GM23338 (cell line): Measurements from ENCODE around the gene NPTXR.

Experiments used
- CREB1 ChIP-seq: fragments of 250-450 bp; sonication (Bioruptor Pico); IDR thresholded peaks from 2 replicates; pipeline ENCODE4 v1.5.0; 2020; ENCODE audit warnings: low read depth, mild to moderate bottlenecking, moderate library complexity
- EZH2 ChIP-seq: fragments of 200-600 bp; sonication (generic); IDR thresholded peaks from one replicate; pipeline ENCODE4 v1.8.0; 2017; ENCODE audit warnings: antibody characterized with exemption, mild to moderate bottlenecking, low read depth; ENCODE audit not compliant: unreplicated experiment
- EZH2phosphoT487 ChIP-seq: fragments of 200-600 bp; sonication (generic); IDR thresholded peaks from one replicate; pipeline ENCODE4 v1.8.1; 2018; ENCODE audit warnings: antibody characterized with exemption; ENCODE audit not compliant: unreplicated experiment
- JUNB ChIP-seq: IDR thresholded peaks from one replicate; pipeline ENCODE4 v1.6.1; 2016; ENCODE audit warnings: antibody characterized with exemption; ENCODE audit not compliant: unreplicated experiment
- NANOG ChIP-seq: IDR thresholded peaks from 2 replicates; pipeline ENCODE4 v1.6.1; 2016; ENCODE audit warnings: antibody characterized with exemption, borderline replicate concordance
- POLR2AphosphoS5 ChIP-seq: IDR thresholded peaks from 2 replicates; pipeline ENCODE4 v1.6.1; 2016; ENCODE audit warnings: antibody characterized with exemption, low read depth
- REST ChIP-seq: IDR thresholded peaks from one replicate; pipeline ENCODE4 v1.6.1; 2018; ENCODE audit warnings: antibody characterized with exemption; ENCODE audit not compliant: unreplicated experiment
- ZNF114 ChIP-seq: fragments of 250-450 bp; sonication (Bioruptor Pico); IDR thresholded peaks from 2 replicates; pipeline ENCODE4 v1.5.0; 2020; ENCODE audit warnings: mild to moderate bottlenecking, moderate library complexity
- ZNF331 ChIP-seq: fragments of 250-450 bp; sonication (Bioruptor Pico); IDR thresholded peaks from 2 replicates; pipeline ENCODE4 v1.5.0; 2020; ENCODE audit warnings: low read depth, mild to moderate bottlenecking, moderate library complexity
- ZNF462 ChIP-seq: fragments of 250-450 bp; sonication (Bioruptor Pico); IDR thresholded peaks from 2 replicates; pipeline ENCODE4 v1.5.0; 2020; ENCODE audit warnings: mild to moderate bottlenecking, moderate library complexity
- TF ChIP-seq, protein P1 (sequence below), 2 experiments: fragments of 200-600 bp in 1 of 2; sonication (generic) in 1 of 2; conservative IDR thresholded peaks; 2 replicates each; pipeline versions ENCODE4 v1.5.1 to v1.6.1; 2016 to 2017; ENCODE audit warnings: antibody characterized with exemption in 2 of 2, low read depth in 2 of 2, mild to moderate bottlenecking in 2 of 2, moderate library complexity in 1 of 2

GRCh38 chr22:38861170-38861876 lies 17.5 kb upstream of the NPTXR start:
- TF ChIP-seq REST (no peak), JUNB (no peak), EZH2 (no peak), POLR2AphosphoS5 (no peak), ZNF331 (CRISPR knock-in tag) (no peak), CREB1 (CRISPR knock-in tag) (no peak), EZH2phosphoT487 (no peak), NANOG (no peak), ZNF462 (no peak), ZNF114 (CRISPR knock-in tag) (no peak)
- TF ChIP-seq, protein P1, sequence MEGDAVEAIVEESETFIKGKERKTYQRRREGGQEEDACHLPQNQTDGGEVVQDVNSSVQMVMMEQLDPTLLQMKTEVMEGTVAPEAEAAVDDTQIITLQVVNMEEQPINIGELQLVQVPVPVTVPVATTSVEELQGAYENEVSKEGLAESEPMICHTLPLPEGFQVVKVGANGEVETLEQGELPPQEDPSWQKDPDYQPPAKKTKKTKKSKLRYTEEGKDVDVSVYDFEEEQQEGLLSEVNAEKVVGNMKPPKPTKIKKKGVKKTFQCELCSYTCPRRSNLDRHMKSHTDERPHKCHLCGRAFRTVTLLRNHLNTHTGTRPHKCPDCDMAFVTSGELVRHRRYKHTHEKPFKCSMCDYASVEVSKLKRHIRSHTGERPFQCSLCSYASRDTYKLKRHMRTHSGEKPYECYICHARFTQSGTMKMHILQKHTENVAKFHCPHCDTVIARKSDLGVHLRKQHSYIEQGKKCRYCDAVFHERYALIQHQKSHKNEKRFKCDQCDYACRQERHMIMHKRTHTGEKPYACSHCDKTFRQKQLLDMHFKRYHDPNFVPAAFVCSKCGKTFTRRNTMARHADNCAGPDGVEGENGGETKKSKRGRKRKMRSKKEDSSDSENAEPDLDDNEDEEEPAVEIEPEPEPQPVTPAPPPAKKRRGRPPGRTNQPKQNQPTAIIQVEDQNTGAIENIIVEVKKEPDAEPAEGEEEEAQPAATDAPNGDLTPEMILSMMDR (conservative IDR thresholded peaks at IDR 0.05; ENCODE audit: low read depth in 2 of 2): peak; percentile 8 to 20; a peak in 1 of 4 replicates
